H9 (cell line): ENCODE data around the gene PLD5. TPM values are rescaled to one million over a fixed set of nuclear protein-coding genes. Genes with fewer than 3 reads are reported as not detected.

ENCODE experiments used
- DNase-seq: peaks from one replicate; pipeline ENCODE4 v3.0.0-alpha.2; 2017
- H2AFZ ChIP-seq: one replicate; pipeline ENCODE4 v1.6.1; 2013; ENCODE audit warnings: mild to moderate bottlenecking, low read length, control low read depth, moderate library complexity
- H2AK5ac ChIP-seq: 2 replicates; pipeline ENCODE4 v1.6.1; 2013; ENCODE audit warnings: low read length, control low read depth, mixed read lengths; ENCODE audit not compliant: insufficient read length
- H2BK120ac ChIP-seq: one replicate; pipeline ENCODE4 v1.6.1; 2013; ENCODE audit warnings: low read depth, mild to moderate bottlenecking, low read length, control low read depth, inconsistent platforms; ENCODE audit not compliant: poor library complexity, severe bottlenecking
- H2BK12ac ChIP-seq: 2 replicates; pipeline ENCODE4 v1.6.1; 2013; ENCODE audit warnings: low read length, control low read depth, mixed read lengths, low read depth; ENCODE audit not compliant: insufficient read length
- H2BK15ac ChIP-seq: 2 replicates; pipeline ENCODE4 v1.6.1; 2013; ENCODE audit warnings: low read depth, low read length, control low read depth
- H2BK20ac ChIP-seq: one replicate; pipeline ENCODE4 v1.6.1; 2013; ENCODE audit warnings: low read depth, mild to moderate bottlenecking, low read length, control low read depth, inconsistent platforms; ENCODE audit not compliant: poor library complexity, severe bottlenecking
- H2BK5ac ChIP-seq: 2 replicates; pipeline ENCODE4 v1.6.1; 2013; ENCODE audit warnings: low read length, control low read depth, mixed read lengths; ENCODE audit not compliant: insufficient read length
- H3K14ac ChIP-seq: 2 replicates; pipeline ENCODE4 v1.6.1; 2013; ENCODE audit warnings: low read length, control low read depth; ENCODE audit not compliant: insufficient read depth
- H3K18ac ChIP-seq: 2 replicates; pipeline ENCODE4 v1.6.1; 2013; ENCODE audit warnings: low read depth, mild to moderate bottlenecking, mixed read lengths, low read length, control low read depth; ENCODE audit not compliant: insufficient read length
- H3K23ac ChIP-seq: 2 replicates; pipeline ENCODE4 v1.6.1; 2013; ENCODE audit warnings: low read length, control low read depth, mixed read lengths, low read depth; ENCODE audit not compliant: insufficient read length
- H3K23me2 ChIP-seq: 2 replicates; pipeline ENCODE4 v1.6.1; 2013; ENCODE audit warnings: low read depth, mild to moderate bottlenecking, mixed read lengths, low read length, control low read depth; ENCODE audit not compliant: insufficient read length, poor library complexity, severe bottlenecking
- H3K27ac ChIP-seq: 2 replicates; pipeline ENCODE4 v1.5.1; 2013; ENCODE audit warnings: low read length, control low read depth, mixed read lengths, low read depth; ENCODE audit not compliant: insufficient read length
- H3K27me3 ChIP-seq: 2 replicates; pipeline ENCODE4 v1.6.1; 2013; ENCODE audit warnings: low read length, control low read depth, inconsistent platforms; ENCODE audit not compliant: insufficient read depth
- H3K4ac ChIP-seq: 2 replicates; pipeline ENCODE4 v1.6.1; 2013; ENCODE audit warnings: low read depth, mild to moderate bottlenecking, control low read depth, inconsistent platforms, low read length, moderate library complexity
- H3K4me1 ChIP-seq: 2 replicates; pipeline ENCODE4 v1.6.1; 2013; ENCODE audit warnings: low read length, control low read depth, inconsistent platforms; ENCODE audit not compliant: insufficient read depth
- H3K4me2 ChIP-seq: 2 replicates; pipeline ENCODE4 v1.6.1; 2013; ENCODE audit warnings: low read length, control low read depth, mixed read lengths; ENCODE audit not compliant: insufficient read length, insufficient read depth
- H3K56ac ChIP-seq: 2 replicates; pipeline ENCODE4 v1.6.1; 2013; ENCODE audit warnings: low read depth, mild to moderate bottlenecking, mixed read lengths, low read length, control low read depth; ENCODE audit not compliant: insufficient read length
- H3K79me1 ChIP-seq: 2 replicates; pipeline ENCODE4 v1.6.1; 2013; ENCODE audit warnings: low read depth, mild to moderate bottlenecking, moderate library complexity, low read length, control low read depth, inconsistent platforms; ENCODE audit not compliant: insufficient read depth, poor library complexity, severe bottlenecking
- H3K79me2 ChIP-seq: 2 replicates; pipeline ENCODE4 v1.6.1; 2013; ENCODE audit warnings: low read length, control low read depth, inconsistent platforms; ENCODE audit not compliant: insufficient read depth
- H3K9ac ChIP-seq: 2 replicates; pipeline ENCODE4 v1.6.1; 2013; ENCODE audit warnings: low read length, control low read depth, mixed read lengths; ENCODE audit not compliant: insufficient read length; ENCODE audit errors: extremely low read depth
- H3K9me3 ChIP-seq: one replicate; pipeline ENCODE4 v1.6.1; 2013; ENCODE audit warnings: low read depth, low read length, inconsistent platforms; ENCODE audit not compliant: control insufficient read depth
- H3T11ph ChIP-seq: one replicate; pipeline ENCODE4 v1.6.1; 2013; ENCODE audit warnings: mild to moderate bottlenecking, low read length, control low read depth, inconsistent platforms
- H4K20me1 ChIP-seq: one replicate; pipeline ENCODE4 v1.6.1; 2013; ENCODE audit not compliant: control insufficient read depth, insufficient read length, insufficient read depth
- H4K5ac ChIP-seq: 2 replicates; pipeline ENCODE4 v1.6.1; 2013; ENCODE audit warnings: low read depth, mild to moderate bottlenecking, mixed read lengths, low read length, control low read depth; ENCODE audit not compliant: insufficient read length
- H4K8ac ChIP-seq: replicated peaks from 2 replicates; pipeline ENCODE4 v1.6.1; 2013; ENCODE audit warnings: low read length, control low read depth, mixed read lengths, low read depth; ENCODE audit not compliant: insufficient read length
- H4K91ac ChIP-seq: 2 replicates; pipeline ENCODE4 v1.6.1; 2013; ENCODE audit warnings: low read depth, mild to moderate bottlenecking, moderate library complexity, mixed read lengths, low read length, control low read depth; ENCODE audit not compliant: insufficient read length
- H3K27ac Mint-ChIP-seq, 3 experiments: 2 replicates in 2 of 3; 3 replicates in 1 of 3; pipeline ENCODE4 v1.8.0; 2020 to 2021; ENCODE audit warnings: mixed read lengths in 3 of 3, mild to moderate bottlenecking in 1 of 3, moderate library complexity in 1 of 3
- H3K27me3 Mint-ChIP-seq: 2 replicates; pipeline ENCODE4 v1.8.0; 2021; ENCODE audit warnings: low read depth, mild to moderate bottlenecking, moderate library complexity, mixed read lengths
- H3K36me3 Mint-ChIP-seq, 3 experiments: 2 replicates in 2 of 3; 3 replicates in 1 of 3; pipeline ENCODE4 v1.8.0; 2020 to 2021; ENCODE audit warnings: low read depth in 3 of 3, mixed read lengths in 3 of 3; ENCODE audit not compliant: insufficient read depth in 1 of 3
- H3K4me1 Mint-ChIP-seq, 2 experiments: 2 replicates each; pipeline ENCODE4 v1.8.0; 2020; ENCODE audit warnings: mixed read lengths in 2 of 2
- H3K4me3 Mint-ChIP-seq, 2 experiments: 2 replicates in 1 of 2; 3 replicates in 1 of 2; pipeline ENCODE4 v1.8.0; 2020 to 2021; ENCODE audit warnings: mild to moderate bottlenecking in 2 of 2, mixed read lengths in 2 of 2, moderate library complexity in 1 of 2
- H3K9me3 Mint-ChIP-seq, 2 experiments: 2 replicates in 1 of 2; 3 replicates in 1 of 2; pipeline ENCODE4 v1.8.0; 2020; ENCODE audit warnings: mild to moderate bottlenecking in 2 of 2, mixed read lengths in 2 of 2, moderate library complexity in 1 of 2
- CTCF ChIP-seq: fragments of 200-600 bp; sonication (generic); conservative IDR thresholded peaks from 3 replicates; pipeline ENCODE4 v1.8.0; 2021; ENCODE audit warnings: antibody characterized with exemption, mild to moderate bottlenecking
- WGBS: extraction: QIAGEN DNeasy Blood & Tissue Kit; methylation state at CpG from one replicate; pipeline ENCODE4 v1.1.7; 2013; ENCODE audit warnings: missing lambda C conversion rate, low lambda C conversion rate, mixed read lengths; ENCODE audit not compliant: insufficient read length; ENCODE audit errors: extremely low coverage; 5-methylcytosine and 5-hydroxymethylcytosine counted together
- total RNA-seq: library from RNA; stranded (reverse); gene quantifications from 2 replicates; pipeline ENCODE4 v1.2.1, GENCODE V29; 2021

The PLD5 gene
- total RNA-seq, 1 experiment from 2014 or later, result 5.2 TPM

GRCh38 chr1:242449661-242450060, 74.8 kb downstream of the PLD5 start:
- Mint-ChIP-seq H3K27me3 (no peaks in the 10 kb centered on the region), H3K4me1 (peaks cover 49 to 50% of the 10 kb centered on the region in 2 experiments), H3K36me3 (peaks cover 0 to 12% (median 0%) of the 10 kb centered on the region in 3 experiments; a peak in 2 of 7 replicates), H3K4me3 (no peak overlapping the region), H3K27ac (peak overlapping the region in 2 of 3 experiments; percentile 49 to 78; a peak in 3 of 7 replicates), H3K9me3 (no peaks in the 10 kb centered on the region)
- no peak overlapping the region for H3K23ac ChIP-seq
- H3K14ac ChIP-seq, result no peak overlapping the region
- no CpG with 5 or more reads among the region's 9 CpGs for WGBS
- TF ChIP-seq CTCF, result no peak
- no peak overlapping the region for H2BK12ac ChIP-seq
- H3K27ac ChIP-seq, result no peak overlapping the region
- no peak overlapping the region for H2BK120ac ChIP-seq
- H2AK5ac ChIP-seq, result no peak overlapping the region
- H3T11ph ChIP-seq, result no peak overlapping the region
- no peak overlapping the region for H3K56ac ChIP-seq
- no peak overlapping the region for H2AFZ ChIP-seq
- H2BK5ac ChIP-seq, result no peak overlapping the region
- no peaks in the 10 kb centered on the region for H3K79me1 ChIP-seq
- H3K27me3 ChIP-seq, result no peaks in the 10 kb centered on the region
- no peak overlapping the region for H3K9ac ChIP-seq
- H4K20me1 ChIP-seq, result no peaks in the 10 kb centered on the region
- no peak overlapping the region for H3K4me2 ChIP-seq
- H3K4me1 ChIP-seq, result peaks cover 6% of the 10 kb centered on the region; the same call in 1 of the 2 replicates
- no peak overlapping the region for H3K4ac ChIP-seq
- DNase-seq, result no peak
- H3K23me2 ChIP-seq, result no peaks in the 10 kb centered on the region
- H2BK15ac ChIP-seq, result no peak overlapping the region
- no peaks in the 10 kb centered on the region for H3K9me3 ChIP-seq
- H3K79me2 ChIP-seq, result no peaks in the 10 kb centered on the region
- H3K18ac ChIP-seq, result no peak overlapping the region
- H4K91ac ChIP-seq, result no peak overlapping the region
- no peak overlapping the region for H4K5ac ChIP-seq
- H2BK20ac ChIP-seq, result no peak overlapping the region
- H4K8ac ChIP-seq, result no peak overlapping the region
